ENCODE results near the gene SETD5. TPM values are rescaled to one million over a fixed set of nuclear protein-coding genes. Genes with fewer than 3 reads are reported as not detected.

SETD5 gene
- total and polyA plus RNA-seq, 2 donors (not counting 1 experiment from before 2014, with no cell fraction given): 53.7 to 62.5 TPM

- peaks cover 2% of the 10 kb centered on the region for H3K36me3 ChIP-seq (ENCODE audit: control insufficient read depth, insufficient read depth, low read length)
- H3K4me1 ChIP-seq (ENCODE audit: control insufficient read depth, extremely low read depth, insufficient read depth, low read length): peaks cover 14% of the 10 kb centered on the region
- no peaks in the 10 kb centered on the region for H3K9me3 ChIP-seq (ENCODE audit: control insufficient read depth, insufficient read depth, low read depth, low read length)
- H3K4me2 ChIP-seq (ENCODE audit: extremely low read depth, insufficient read depth, low read length): peak overlapping the region; percentile 90
- peaks cover 85% of the 10 kb centered on the region for H3K79me2 ChIP-seq (ENCODE audit: control insufficient read depth, insufficient read depth, low read length)
- H3K27me3 ChIP-seq (ENCODE audit: control insufficient read depth, insufficient read depth, low read length): no peaks in the 10 kb centered on the region
- H2AFZ ChIP-seq (ENCODE audit: low read length): no peak overlapping the region
- DNase-seq (ENCODE audit: low read depth in 2 of 2): peak; percentile 38 to 39
- H3K27ac ChIP-seq (ENCODE audit: insufficient read depth, low read length): peak overlapping the region; percentile 99
- TF ChIP-seq CTCF (conservative IDR thresholded peaks at IDR 0.05 in 1 of 2, IDR thresholded peaks at IDR 0.05 in 1 of 2; ENCODE audit: low read depth in 1 of 2, low read length in 2 of 2) (no peak), EZH2 (IDR thresholded peaks at IDR 0.05; ENCODE audit: low read length, missing control alignments) (no peak)
- H3K9ac ChIP-seq (ENCODE audit: insufficient read depth, low read length): peak overlapping the region; percentile 99
- H3K4me3 ChIP-seq (replicated peaks in 1 of 4; ENCODE audit: control extremely low read depth in 1 of 4, insufficient read depth in 1 of 4, low read depth in 3 of 4, low read length in 4 of 4): peak overlapping the region; percentile 96 to 99 (median 98)
- H4K20me1 ChIP-seq (ENCODE audit: control insufficient read depth, extremely low read depth, insufficient read depth, low read length): peaks cover 19% of the 10 kb centered on the region
Measured at GRCh38 chr3:9397906-9398699, 688 bp downstream of the SETD5 start.

- no peak overlapping the region for H2AFZ ChIP-seq (ENCODE audit: low read length)
- peak; percentile 54 to 62 for DNase-seq (ENCODE audit: low read depth in 2 of 2)
- H3K36me3 ChIP-seq (ENCODE audit: control insufficient read depth, insufficient read depth, low read length): no peaks in the 10 kb centered on the region
- H3K27ac ChIP-seq (ENCODE audit: insufficient read depth, low read length): peak overlapping the region; percentile 99
- H3K9ac ChIP-seq (ENCODE audit: insufficient read depth, low read length): peak overlapping the region; percentile 99
- peak overlapping the region; percentile 90 for H3K4me2 ChIP-seq (ENCODE audit: extremely low read depth, insufficient read depth, low read length)
- no peaks in the 10 kb centered on the region for H3K9me3 ChIP-seq (ENCODE audit: control insufficient read depth, insufficient read depth, low read depth, low read length)
- peaks cover 14% of the 10 kb centered on the region for H3K4me1 ChIP-seq (ENCODE audit: control insufficient read depth, extremely low read depth, insufficient read depth, low read length)
- peak overlapping the region; percentile 96 to 99 (median 98) for H3K4me3 ChIP-seq (replicated peaks in 1 of 4; ENCODE audit: control extremely low read depth in 1 of 4, insufficient read depth in 1 of 4, low read depth in 3 of 4, low read length in 4 of 4)
- peaks cover 19% of the 10 kb centered on the region for H4K20me1 ChIP-seq (ENCODE audit: control insufficient read depth, extremely low read depth, insufficient read depth, low read length)
- H3K27me3 ChIP-seq (ENCODE audit: control insufficient read depth, insufficient read depth, low read length): no peaks in the 10 kb centered on the region
- no peak for TF ChIP-seq CTCF (conservative IDR thresholded peaks at IDR 0.05 in 1 of 2, IDR thresholded peaks at IDR 0.05 in 1 of 2; ENCODE audit: low read depth in 1 of 2, low read length in 2 of 2)
- no peak for TF ChIP-seq EZH2 (IDR thresholded peaks at IDR 0.05; ENCODE audit: low read length, missing control alignments)
- peaks cover 85% of the 10 kb centered on the region for H3K79me2 ChIP-seq (ENCODE audit: control insufficient read depth, insufficient read depth, low read length)
Measured at GRCh38 chr3:9398700-9399336, 1.4 kb downstream of the SETD5 start.

- peaks cover 17% of the 10 kb centered on the region for H4K20me1 ChIP-seq (ENCODE audit: control insufficient read depth, extremely low read depth, insufficient read depth, low read length)
- TF ChIP-seq CTCF (conservative IDR thresholded peaks at IDR 0.05 in 1 of 2, IDR thresholded peaks at IDR 0.05 in 1 of 2; ENCODE audit: low read depth in 1 of 2, low read length in 2 of 2): no peak
- TF ChIP-seq EZH2 (IDR thresholded peaks at IDR 0.05; ENCODE audit: low read length, missing control alignments): no peak
- H2AFZ ChIP-seq (ENCODE audit: low read length): no peak overlapping the region
- peak; percentile 43 to 63 for DNase-seq (ENCODE audit: low read depth in 2 of 2)
- peak overlapping the region; percentile 96 to 99 (median 98) for H3K4me3 ChIP-seq (replicated peaks in 1 of 4; ENCODE audit: control extremely low read depth in 1 of 4, insufficient read depth in 1 of 4, low read depth in 3 of 4, low read length in 4 of 4)
- H3K36me3 ChIP-seq (ENCODE audit: control insufficient read depth, insufficient read depth, low read length): no peaks in the 10 kb centered on the region
- H3K4me1 ChIP-seq (ENCODE audit: control insufficient read depth, extremely low read depth, insufficient read depth, low read length): peaks cover 14% of the 10 kb centered on the region
- H3K27ac ChIP-seq (ENCODE audit: insufficient read depth, low read length): peak overlapping the region; percentile 99
- peak overlapping the region; percentile 99 for H3K9ac ChIP-seq (ENCODE audit: insufficient read depth, low read length)
- peak overlapping the region; percentile 90 for H3K4me2 ChIP-seq (ENCODE audit: extremely low read depth, insufficient read depth, low read length)
- H3K9me3 ChIP-seq (ENCODE audit: control insufficient read depth, insufficient read depth, low read depth, low read length): no peaks in the 10 kb centered on the region
- H3K27me3 ChIP-seq (ENCODE audit: control insufficient read depth, insufficient read depth, low read length): no peaks in the 10 kb centered on the region
- H3K79me2 ChIP-seq (ENCODE audit: control insufficient read depth, insufficient read depth, low read length): peaks cover 85% of the 10 kb centered on the region
Measured at GRCh38 chr3:9399337-9399703, 1.9 kb downstream of the SETD5 start.

Data from fibroblast of lung (primary cell).